DOHH2 (cell line): ENCODE results near the gene SMYD2.

Experiments used
- EZH2phosphoT487 ChIP-seq: fragments of 200-600 bp; sonication (generic); IDR thresholded peaks from 2 replicates; pipeline ENCODE4 v1.6.1; 2017; ENCODE audit warnings: borderline replicate concordance, mild to moderate bottlenecking, antibody characterized with exemption, low read length, moderate library complexity, mixed read lengths
- TF ChIP-seq, protein P1 (sequence below): fragments of 200-600 bp; sonication (generic); IDR thresholded peaks from one replicate; pipeline ENCODE4 v1.5.1; 2014; ENCODE audit warnings: antibody characterized with exemption, mild to moderate bottlenecking, low read depth, low read length; ENCODE audit not compliant: poor library complexity, severe bottlenecking

DNA sequence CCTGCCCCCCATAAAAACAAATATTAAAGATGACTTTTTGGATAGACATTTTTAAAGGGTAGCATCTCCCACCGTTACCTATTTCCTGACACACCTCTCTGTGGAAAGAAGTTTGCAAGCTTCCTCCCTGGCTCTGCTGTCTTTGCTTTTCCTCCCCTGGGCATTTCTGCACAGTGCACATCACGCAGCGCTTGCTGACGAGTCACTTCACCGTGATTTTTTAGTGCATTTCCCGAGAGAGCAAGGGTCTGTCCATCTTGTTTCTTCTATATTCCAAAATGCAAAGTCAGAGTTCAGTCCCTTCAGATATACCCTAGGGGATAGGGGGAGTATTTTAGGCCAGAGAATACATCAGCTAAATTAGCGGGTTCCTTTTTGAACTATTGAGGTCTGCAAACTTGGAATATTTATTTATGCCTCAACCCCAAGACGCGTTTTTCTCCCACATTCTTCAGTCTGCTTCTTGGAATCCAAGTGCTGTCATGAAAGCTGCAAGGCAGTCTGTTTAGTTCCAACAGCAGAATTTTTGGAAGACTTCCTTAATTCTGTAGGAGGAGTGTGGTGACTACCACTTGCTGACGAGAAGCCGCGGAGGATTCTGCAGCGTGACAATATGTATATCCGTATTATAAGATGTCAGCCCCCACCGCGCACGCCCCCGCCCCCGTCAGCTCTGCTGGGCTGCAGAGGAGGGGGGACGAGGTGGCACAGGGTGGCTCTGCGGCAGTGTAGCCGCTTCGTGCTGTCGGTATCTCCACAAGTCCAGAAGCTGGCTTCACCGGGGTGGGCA lies 22.4 kb downstream of the SMYD2 start:
- TF ChIP-seq, protein P1, sequence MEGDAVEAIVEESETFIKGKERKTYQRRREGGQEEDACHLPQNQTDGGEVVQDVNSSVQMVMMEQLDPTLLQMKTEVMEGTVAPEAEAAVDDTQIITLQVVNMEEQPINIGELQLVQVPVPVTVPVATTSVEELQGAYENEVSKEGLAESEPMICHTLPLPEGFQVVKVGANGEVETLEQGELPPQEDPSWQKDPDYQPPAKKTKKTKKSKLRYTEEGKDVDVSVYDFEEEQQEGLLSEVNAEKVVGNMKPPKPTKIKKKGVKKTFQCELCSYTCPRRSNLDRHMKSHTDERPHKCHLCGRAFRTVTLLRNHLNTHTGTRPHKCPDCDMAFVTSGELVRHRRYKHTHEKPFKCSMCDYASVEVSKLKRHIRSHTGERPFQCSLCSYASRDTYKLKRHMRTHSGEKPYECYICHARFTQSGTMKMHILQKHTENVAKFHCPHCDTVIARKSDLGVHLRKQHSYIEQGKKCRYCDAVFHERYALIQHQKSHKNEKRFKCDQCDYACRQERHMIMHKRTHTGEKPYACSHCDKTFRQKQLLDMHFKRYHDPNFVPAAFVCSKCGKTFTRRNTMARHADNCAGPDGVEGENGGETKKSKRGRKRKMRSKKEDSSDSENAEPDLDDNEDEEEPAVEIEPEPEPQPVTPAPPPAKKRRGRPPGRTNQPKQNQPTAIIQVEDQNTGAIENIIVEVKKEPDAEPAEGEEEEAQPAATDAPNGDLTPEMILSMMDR, result no peak
- no peak for TF ChIP-seq EZH2phosphoT487
